C4-2B (cell line): ENCODE data around the gene PDCD10.

Experiments
- H3K27ac ChIP-seq: fragments of 450-650 bp; 2 replicates; pipeline ENCODE4 v1.5.1; 2017
- ZFX ChIP-seq: fragments of 450-650 bp; IDR thresholded peaks from 2 replicates; pipeline ENCODE4 v1.6.1; 2017
- TF ChIP-seq, protein P1 (sequence below): fragments of 450-650 bp; conservative IDR thresholded peaks from 2 replicates; pipeline ENCODE4 v1.5.1; 2017; ENCODE audit warnings: mild to moderate bottlenecking

PDCD10 gene

GRCh38 chr3:167735233-167736138, 794 bp upstream of the PDCD10 start, which contains the start of gene SERPINI1:
Gene SERPINI1 (plus strand): TSS chr3:167735721. CDS start chr3:167789129, 53,408 bp downstream.
- no peak for TF ChIP-seq ZFX
- TF ChIP-seq, protein P1, sequence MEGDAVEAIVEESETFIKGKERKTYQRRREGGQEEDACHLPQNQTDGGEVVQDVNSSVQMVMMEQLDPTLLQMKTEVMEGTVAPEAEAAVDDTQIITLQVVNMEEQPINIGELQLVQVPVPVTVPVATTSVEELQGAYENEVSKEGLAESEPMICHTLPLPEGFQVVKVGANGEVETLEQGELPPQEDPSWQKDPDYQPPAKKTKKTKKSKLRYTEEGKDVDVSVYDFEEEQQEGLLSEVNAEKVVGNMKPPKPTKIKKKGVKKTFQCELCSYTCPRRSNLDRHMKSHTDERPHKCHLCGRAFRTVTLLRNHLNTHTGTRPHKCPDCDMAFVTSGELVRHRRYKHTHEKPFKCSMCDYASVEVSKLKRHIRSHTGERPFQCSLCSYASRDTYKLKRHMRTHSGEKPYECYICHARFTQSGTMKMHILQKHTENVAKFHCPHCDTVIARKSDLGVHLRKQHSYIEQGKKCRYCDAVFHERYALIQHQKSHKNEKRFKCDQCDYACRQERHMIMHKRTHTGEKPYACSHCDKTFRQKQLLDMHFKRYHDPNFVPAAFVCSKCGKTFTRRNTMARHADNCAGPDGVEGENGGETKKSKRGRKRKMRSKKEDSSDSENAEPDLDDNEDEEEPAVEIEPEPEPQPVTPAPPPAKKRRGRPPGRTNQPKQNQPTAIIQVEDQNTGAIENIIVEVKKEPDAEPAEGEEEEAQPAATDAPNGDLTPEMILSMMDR = no peak
- H3K27ac ChIP-seq = peak within 1 kb of the TSS; percentile 84

- no peak for TF ChIP-seq ZFX
- TF ChIP-seq, protein P1 = no peak
- peak overlapping the region; percentile 84 for H3K27ac ChIP-seq
Measured at GRCh38 chr3:167733961-167734497, 663 bp downstream of the PDCD10 start.

- no peak for TF ChIP-seq ZFX
- TF ChIP-seq, protein P1 = no peak
- H3K27ac ChIP-seq = no peak overlapping the region
Measured at GRCh38 chr3:167732313-167733065, 2.2 kb downstream of the PDCD10 start.

DNA sequence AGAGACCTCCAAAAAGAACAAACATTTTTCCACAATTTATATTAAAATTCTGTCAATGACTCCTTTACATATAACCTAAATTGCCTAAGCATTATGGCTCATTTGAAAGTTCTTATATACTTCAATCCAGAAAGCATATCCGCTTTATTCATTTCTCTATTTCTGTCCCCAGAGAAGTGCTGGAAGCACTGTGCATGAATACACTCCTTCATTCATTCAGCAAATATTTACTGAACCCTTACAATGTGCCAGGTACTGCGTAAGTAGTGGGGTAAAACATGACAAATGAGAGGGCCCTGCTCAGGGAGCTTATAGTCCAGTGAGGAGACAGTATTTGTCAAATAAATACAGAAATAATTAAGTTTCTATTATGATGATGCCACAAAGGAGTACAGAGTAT, 3.3 kb downstream of the PDCD10 start:
- TF ChIP-seq, protein P1 = no peak
- no peak for TF ChIP-seq ZFX
- H3K27ac ChIP-seq = no peak overlapping the region

DNA sequence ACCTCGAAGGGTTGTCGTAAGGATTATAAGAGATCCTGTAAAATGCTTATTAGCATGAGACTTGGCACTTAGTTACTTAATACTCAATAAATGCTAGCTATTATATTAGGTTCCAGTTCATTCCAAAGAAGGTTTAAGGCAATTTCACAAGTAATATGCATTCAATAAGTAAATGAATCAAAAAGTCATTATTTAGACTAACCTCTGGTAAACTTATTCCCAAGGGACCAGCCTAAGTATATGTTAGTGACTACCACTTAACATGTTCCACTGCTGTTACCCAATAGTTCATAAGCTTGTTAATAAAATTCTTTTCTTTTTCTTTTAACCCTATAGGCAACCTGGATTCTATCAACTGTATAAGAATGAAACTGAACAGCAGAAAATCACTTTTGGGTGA, 5.1 kb downstream of the PDCD10 start:
- H3K27ac ChIP-seq = no peak overlapping the region
- TF ChIP-seq, protein P1 = no peak
- no peak for TF ChIP-seq ZFX

DNA sequence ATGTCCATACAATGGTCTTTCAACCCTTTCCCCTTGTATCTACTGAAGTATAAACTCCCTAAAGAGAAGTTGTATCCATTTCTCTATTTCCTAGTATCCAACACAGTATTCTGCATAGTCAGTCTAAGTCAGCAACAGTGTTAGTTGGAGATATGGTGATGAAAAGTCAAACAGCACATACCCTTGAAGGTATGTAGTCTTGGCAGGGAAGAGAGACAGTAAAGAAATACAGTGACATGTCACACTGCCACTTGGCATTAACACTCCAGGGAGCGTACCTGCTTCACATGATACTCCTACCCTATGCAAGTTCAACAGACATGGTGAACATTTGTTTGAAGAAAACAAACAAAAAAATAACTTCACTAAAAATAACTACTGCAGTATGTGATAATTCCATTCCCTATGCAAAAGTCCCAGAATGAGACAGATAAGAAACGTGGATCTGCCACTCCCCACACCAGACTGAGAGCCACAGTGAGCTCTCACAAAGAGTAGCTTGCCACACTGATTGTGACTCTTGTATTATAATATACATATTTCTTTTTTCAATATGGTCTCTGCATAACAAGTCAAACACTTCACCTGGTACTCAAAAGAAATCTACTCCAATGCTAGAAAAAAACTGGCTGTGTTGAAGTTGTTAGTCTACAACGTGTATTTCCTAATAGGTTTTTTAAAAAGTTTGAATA, 5.9 kb downstream of the PDCD10 start:
- H3K27ac ChIP-seq = no peak overlapping the region
- no peak for TF ChIP-seq ZFX
- TF ChIP-seq, protein P1 = no peak
